HG03103 (cell line): Measurements from ENCODE around the gene MYO5B.
A peak's percentile ranks its signal among the peaks of the same experiment; 100 is the strongest.
"Not testable (repeated sequence)": the region's sequence is repeated elsewhere in the genome, so short reads cannot be mapped to it uniquely, and the experiment has no call there.

Source experiments
- ATAC-seq: cut with Tn5 transposase; IDR thresholded peaks from one replicate; pipeline ENCODE4 v1.9.1; 2021; ENCODE audit warnings: low read depth; ENCODE audit not compliant: unreplicated experiment

Gene MYO5B

GRCh38 chr18:49845629-49846360 lies 349.2 kb downstream of the MYO5B start:
- no peak for ATAC-seq

GRCh38 chr18:49844903-49845302 lies 350.0 kb downstream of the MYO5B start:
- ATAC-seq, result no peak

DNA sequence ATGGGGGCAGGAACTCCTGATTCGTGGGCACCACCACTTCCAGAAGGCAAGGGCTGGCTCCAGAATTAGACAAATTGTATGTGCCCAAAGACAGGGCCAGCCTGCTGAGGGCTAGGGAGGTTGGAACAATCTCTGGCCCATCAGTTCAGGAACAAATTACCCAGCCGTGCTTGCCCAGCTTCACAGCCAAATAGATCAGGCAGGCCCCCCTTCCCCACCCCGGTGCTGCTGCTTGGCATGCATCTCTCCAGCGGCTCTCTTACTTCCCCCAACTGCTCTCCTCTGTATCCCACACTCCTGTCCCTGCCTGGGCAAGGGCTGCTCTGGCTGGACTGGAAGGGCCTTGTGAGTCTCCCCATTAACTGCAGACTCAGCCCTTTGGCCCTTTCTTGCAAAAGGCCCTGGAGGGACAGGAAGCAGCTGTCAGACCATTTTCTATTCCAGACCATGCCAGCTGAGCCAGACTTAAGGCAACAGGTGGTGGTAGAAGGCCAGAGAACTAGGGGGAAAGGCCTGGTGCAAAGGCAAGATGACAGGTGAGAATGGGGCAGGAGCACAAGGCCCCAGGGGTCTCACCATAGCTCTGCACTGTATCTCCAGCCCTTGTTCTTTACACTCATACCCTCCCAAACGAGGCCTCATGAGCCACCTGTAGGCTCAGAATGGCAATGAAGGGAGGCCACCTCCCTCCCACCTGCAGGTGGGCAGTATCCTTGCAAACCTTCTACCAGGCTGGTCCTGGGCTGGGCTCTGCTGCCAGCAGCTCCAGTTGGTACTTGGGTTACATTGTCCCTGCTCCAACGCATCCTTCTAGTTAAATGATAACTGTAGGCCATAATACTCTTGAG lies 350.9 kb downstream of the MYO5B start:
- ATAC-seq, result no peak

DNA sequence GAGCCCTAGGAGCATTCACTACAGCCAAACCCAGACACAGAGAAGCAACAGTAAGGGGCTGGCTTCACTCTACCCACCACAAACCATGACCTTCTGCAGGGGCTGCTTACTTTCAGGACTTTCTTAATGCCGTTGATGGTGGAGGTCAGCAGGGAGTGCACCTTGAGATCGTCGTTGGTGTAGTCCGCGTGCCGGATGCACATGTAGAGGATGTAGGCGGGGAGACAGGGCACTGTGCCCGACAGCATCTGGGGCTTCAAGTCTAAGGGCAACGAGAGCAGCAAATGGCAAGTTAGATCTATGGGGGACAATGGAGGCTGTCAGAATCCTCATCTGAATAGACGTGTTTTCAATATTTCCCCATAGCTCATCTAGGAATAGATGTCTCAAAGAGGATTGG lies 351.8 kb downstream of the MYO5B start:
- no peak for ATAC-seq

DNA sequence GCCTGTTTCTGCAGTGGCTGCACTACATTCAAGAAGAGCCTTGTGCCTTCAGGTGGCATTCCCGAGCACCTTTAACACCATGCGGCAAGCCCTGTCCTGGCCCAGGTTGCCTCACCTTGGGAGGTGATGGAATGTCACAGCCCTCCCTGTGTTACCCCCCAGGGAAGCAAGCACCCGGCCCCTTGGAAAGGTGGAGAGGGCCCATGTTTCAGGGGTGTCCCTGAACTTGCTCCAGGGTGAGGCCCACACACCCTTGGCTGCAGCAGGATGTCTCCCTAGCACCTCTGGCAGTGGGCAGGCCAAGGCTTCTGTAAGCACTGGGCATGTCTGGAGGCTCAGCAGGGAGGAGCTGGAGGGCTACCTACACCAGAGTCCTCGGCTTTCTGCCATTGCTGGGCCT lies 352.3 kb downstream of the MYO5B start:
- no peak for ATAC-seq

DNA sequence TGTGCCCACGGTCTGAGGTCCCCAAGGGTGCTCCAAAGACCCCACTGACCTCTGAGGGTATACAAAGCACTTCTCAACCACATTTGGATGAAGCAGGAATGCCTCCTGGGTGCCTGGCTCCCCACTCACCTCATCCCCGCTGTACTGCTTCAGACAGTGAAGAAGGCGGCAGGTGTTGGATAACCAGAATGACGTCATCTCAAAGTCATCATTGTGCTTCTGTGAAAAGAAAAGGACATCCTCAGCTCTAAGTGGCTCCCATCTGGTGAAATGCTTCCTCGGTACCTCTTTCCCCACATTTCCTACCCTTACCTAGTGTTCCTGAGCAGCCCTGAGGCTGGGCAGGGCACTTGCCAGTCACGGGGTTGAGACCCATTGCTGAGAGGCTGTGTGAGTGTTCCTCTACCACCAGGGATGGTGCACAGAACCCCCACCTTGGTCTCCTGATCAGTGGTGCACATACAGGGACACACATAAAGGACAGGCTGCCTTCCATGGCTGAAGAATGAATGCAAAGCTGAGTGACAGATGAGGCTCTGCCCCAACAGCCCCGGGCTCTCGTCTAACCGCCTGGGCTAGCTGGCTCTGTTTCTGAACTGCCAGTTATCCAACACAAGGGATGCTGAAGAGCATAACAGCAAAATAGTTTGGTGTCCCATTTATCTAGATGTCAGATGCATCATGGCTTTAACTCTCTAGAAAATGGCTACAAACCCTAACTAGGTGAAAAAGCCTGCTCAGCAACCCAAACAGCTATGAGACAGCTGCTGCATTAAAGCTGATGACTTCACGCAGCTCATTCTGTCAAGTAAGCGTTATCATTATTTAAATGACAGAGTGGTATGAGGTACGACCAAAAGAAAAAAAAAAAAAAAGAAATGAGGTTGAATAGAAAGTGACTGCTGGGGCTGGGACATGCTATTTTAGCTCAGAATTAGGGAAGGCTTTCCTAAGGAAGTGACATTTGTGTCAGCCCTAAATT lies 353.4 kb downstream of the MYO5B start:
- ATAC-seq, result no peak

GRCh38 chr18:49839012-49839411 lies 355.9 kb downstream of the MYO5B start:
- ATAC-seq, result no peak

GRCh38 chr18:49838381-49838780 lies 356.6 kb downstream of the MYO5B start:
- ATAC-seq, result no peak

GRCh38 chr18:49837889-49838288 lies 357.1 kb downstream of the MYO5B start:
- no peak for ATAC-seq

- ATAC-seq, result not testable (repeated sequence)
These were observed 357.6 kb downstream of the MYO5B start for GRCh38 chr18:49837316-49837835.

- ATAC-seq, result no peak
These were observed 359.5 kb downstream of the MYO5B start for GRCh38 chr18:49835405-49835804.

GRCh38 chr18:49834258-49834657 lies 360.7 kb downstream of the MYO5B start:
- no peak for ATAC-seq

DNA sequence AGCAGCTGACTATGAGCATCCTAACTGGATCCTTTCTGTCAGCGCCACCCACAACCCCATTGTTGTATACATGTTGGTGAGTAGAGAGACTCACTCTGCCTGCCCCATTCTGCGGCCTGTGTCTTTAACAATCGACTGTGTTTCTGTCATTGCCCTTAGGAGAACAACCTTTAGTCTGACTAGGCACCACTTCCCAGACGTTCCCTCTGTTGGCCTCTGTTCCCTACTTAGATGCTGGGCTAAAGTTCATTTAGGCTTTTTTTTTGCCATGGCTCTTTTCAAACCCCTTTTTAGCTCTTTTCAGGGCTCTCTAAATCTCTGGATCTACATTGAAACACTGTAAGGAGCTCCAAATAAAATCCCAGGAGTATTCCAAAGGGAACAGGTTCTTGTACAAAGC lies 361.1 kb downstream of the MYO5B start:
- no peak for ATAC-seq

DNA sequence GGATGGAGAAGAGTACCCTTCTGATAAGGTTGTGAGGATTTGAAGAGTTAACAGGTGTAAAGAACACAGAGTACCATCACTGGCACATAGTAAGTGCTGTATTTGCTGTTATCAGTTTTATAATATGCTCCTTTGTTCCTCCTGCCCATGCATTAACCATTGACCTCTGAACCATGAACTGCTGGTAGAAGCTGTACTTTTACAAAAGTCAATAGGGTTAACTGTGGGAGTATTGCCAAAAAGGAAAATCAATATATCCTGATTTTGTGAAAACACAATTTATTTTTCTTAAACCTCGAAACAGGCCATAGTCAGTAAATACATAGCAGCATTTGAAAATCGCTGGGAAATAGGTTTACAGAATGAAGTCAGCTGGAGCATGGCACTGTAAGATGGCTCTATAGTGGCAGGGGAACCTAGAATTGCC lies 362.7 kb downstream of the MYO5B start:
- no peak for ATAC-seq

DNA sequence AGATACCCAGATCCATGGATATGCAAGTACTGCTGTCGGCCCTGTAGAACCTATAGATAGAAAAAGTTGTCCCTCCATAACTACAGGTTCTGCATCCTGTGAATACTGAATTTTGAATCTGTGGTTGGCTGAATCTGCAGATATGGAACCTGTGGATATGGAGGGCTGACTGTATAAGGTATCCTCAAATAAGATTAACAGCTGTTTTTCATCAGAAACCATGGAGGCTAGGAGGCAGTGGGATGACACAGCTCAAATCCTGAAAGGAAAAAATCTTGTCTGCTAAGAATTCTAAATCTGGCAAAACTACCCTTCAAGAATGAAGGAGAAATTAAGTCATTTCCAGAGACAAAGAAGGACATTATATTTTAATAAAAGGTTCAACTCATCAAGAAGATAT lies 367.0 kb downstream of the MYO5B start:
- no peak for ATAC-seq

DNA sequence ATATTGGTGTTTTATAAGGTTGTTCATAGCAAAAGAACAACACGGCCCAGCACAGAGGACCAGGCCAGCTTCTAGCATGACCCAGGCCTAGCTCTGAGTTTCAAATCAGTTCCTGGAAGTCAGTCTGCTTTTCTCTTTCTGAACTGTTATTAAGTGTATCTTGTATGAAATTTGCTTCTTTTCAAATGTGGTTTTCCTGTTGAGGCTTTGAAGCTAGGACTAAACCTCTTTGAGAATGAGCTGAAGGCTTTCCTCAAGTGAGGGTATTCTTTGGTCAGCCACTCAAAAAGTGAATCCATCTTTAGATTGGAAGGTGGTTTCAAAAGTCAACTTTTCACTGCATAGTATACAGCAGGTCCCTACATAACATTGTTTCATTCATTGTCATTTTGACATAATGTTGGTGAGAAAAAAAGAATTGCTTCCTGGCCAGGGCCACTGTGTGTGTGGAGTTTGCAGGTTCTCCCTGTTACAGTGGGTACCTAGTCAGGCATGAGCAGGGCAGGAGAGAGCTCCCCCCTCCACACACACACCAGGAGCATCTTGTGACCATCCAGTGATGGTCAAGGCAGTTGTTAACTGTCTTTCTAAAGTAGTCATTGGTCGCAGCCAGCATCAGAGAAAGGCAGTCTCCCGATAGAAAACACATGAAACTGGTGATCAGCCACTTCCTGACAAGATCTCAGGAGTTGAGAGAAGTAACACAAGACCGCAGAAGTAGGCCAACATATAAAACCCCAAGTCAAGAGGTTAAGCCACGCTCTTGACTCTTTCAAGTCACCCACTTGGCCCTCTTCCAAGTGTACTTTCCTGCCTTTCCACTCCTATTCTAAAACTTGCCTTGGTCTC lies 374.9 kb downstream of the MYO5B start:
- peak; percentile 73 for ATAC-seq

DNA sequence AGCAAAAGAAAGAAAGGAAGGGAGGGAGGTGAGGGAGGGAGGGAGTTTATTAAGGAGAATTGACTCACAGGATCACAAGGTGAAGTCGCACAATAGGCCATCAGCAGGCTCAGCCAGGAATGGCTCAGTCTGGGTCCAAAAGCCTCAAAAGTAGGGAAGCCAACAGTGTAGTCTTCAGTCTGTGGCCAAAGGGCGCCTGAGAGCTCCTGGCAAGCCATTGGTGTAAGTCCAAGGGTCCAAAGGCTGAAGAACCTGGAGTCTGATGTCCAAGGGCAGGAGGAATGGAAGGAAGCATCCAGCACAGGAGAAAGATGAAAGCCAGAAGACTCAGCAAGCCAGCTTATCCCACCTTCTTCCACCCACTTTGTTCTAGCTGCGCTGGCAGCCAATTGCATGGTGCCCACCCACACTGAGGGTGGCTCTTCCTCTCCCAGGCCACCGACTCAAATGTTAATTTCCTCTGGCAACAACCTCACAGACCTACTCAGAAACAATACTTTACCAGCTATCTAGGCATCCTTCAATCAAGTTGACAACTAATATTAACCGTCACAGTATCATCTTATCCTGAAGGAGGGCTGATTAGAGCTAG lies 375.8 kb downstream of the MYO5B start:
- no peak for ATAC-seq

DNA sequence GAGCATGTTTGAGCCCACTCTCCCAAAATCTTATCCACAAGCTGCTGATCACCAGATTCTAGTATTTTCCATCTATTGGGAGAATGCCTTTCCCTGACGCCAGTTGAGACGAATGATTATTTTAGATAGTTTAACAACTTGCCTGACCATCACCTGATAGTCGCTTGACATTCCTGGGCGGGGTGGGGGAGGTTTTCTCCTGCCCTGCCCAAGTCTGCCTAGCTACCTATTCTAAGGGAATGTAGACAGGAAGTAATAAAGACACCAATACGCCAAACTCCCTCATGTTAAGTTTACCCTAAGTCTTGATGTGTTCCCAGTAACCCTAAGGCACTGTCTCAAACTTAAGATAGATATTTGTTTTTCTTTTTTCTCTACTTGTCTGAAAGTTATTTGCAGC lies 377.0 kb downstream of the MYO5B start:
- no peak for ATAC-seq

GRCh38 chr18:49815927-49816326 lies 379.0 kb downstream of the MYO5B start:
- ATAC-seq, result no peak
